WI38 (cell line): ENCODE measurements around the gene S100A16.

Source experiments
- H3K4me3 ChIP-seq: 2 replicates; pipeline ENCODE4 v1.5.1; 2011; ENCODE audit warnings: low read depth, mild to moderate bottlenecking, control low read depth, low read length
- CTCF ChIP-seq: IDR thresholded peaks from 2 replicates; pipeline ENCODE4 v1.5.1; 2012; ENCODE audit warnings: low read depth, mild to moderate bottlenecking, control low read depth, low read length

S100A16 gene

DNA sequence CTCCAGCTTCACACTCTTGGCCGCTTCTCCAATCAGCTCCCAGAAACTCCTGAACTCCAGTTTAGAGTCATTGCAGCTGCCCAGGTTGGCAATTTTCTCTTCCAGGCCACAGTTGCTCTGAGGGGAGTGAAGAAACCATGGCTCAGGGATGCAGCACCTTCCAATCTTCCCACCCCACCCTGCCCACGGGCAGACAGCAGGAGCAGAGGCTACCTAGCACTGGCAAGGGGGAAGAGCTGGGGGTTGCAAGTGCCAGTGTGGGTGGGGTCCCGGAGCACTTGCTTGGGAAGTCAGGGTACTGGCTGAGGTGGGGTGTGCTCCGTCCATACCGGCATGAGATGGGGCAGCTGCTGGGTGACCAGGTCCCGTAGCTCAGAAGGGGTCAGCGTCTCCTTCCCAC is 2.0 kb upstream of the S100A16 start:
- H3K4me3 ChIP-seq: no peak overlapping the region
- no peak for TF ChIP-seq CTCF

DNA sequence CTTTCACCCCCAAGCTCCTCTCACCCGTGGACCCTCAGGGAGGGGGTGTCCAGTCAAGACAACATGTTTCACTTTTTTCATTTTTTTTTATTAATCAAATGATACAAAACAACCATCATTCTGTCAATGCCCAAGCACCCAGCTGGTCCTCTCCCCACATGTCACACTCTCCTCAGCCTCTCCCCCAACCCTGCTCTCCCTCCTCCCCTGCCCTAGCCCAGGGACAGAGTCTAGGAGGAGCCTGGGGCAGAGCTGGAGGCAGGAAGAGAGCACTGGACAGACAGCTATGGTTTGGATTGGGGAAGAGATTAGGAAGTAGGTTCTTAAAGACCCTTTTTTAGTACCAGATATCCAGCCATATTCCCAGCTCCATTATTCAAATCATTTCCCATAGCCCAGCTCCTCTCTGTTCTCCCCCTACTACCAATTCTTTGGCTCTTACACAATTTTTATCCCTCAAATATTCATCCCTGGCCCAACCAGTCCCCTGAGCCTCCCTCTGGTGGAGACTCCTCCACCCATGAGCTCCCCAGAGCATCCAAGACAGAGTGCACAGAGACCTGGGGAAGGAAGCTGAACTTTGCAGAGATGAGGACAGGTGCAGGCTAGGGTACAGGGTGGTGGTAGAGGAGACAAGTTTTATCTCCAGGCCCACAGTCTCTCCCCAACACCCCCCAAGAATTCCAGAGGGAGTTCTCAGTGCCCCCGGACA is 1.4 kb upstream of the S100A16 start:
- H3K4me3 ChIP-seq: no peak overlapping the region
- no peak for TF ChIP-seq CTCF

DNA sequence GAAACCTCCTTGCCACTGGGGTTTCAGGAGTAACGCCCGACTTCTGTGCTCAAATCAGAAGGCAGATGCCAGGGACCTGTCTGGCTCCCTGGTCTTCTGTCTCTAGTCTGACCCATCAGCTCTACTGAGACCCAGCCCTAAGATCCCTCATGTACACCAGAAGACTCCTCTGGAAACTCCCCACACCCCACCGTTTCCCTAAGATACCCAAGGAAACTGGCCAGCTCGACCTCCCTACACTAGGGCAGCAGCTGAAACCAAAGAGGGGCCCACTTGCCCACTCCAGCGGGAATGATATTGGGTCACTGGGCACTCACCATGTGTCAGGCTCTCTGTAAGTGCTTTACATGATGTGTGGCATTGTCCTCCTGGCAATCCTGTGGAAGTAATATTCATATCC is 469 bp upstream of the S100A16 start:
- peak overlapping the region; percentile 94 for H3K4me3 ChIP-seq
- no peak for TF ChIP-seq CTCF

DNA sequence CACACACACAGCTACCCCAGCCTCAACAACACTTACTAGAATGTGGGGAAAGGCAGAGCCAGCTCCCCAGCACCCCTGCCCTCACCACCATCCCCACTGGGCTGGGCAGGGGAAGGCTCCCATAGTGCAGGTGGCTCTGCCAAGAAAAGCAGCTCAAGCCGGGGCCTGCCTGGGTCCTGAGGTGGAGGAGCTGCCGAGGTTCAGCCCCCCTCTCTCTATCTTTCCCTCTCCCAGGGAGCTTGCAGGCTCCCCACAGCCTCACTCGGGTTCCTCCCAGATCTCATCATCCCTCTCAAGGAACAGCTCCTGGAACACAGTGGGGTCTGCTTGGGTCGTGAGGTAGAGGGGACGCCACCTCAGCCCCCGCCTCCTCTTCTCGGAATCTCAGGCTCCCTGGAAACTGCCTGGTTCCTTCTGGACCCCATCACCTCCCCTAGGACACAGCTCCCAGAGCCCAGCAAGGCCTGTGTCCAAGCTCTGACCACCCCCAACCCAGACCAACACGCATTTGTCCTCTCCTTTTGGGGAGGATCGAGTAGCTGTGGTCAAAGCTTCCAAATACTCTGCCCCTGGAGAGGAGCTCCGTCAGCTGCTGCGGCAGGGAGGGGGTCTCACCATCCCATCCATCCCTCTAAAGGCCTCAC is 704 bp downstream of the S100A16 start:
- peak overlapping the region; percentile 94 for H3K4me3 ChIP-seq
- TF ChIP-seq CTCF: no peak

DNA sequence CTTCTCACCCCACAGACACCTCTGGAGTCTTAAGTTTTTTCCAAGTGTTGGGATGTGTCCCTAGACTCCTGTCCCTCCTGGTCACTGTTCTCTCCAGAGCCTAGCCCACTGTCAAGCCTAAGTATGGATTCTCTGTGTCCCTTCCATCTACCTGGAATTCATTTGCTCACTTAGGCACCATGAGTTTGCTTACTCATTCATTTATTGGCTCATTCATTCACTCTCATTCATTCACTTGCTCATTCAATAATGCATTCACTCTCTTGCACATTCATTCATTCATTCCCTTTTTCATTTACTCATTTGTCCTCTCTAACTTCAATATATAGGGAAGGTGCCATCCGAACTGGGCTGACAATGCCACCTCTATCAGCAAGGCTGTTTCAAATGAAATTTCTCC is 1.6 kb downstream of the S100A16 start:
- H3K4me3 ChIP-seq: peak overlapping the region; percentile 94
- TF ChIP-seq CTCF: no peak

DNA sequence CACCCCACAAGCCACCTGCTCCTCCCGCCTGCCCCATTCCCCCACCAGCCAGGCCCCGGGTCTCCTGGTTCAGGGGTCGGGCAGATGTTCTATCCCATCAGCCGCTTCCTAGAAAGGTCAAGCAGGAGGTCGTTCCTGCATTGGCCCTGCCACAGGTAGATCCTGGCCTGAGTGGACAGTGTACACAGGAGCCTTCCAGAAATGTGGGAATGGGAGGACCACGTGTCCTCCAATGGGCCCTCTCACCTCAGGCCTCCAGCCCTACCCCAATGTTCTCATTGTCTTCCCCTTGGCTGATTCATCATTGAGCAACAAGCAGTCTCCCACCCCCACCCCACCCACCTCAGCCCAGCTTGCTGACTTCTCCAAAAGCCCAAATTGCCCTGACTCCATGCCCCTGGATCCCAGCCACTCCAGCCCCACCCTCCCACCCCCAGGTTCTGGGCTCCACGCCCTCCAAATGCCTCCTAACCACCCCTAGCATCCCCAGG is 2.1 kb downstream of the S100A16 start:
- TF ChIP-seq CTCF: no peak
- H3K4me3 ChIP-seq: peak overlapping the region; percentile 94

- peak overlapping the region; percentile 2; the same call in 1 of the 2 replicates for H3K4me3 ChIP-seq
- TF ChIP-seq CTCF: no peak
Measured at GRCh38 chr1:153610334-153610733, 2.6 kb downstream of the S100A16 start.
